ENCODE measurements around the gene PDCL2. TPM values are rescaled to one million over a fixed set of nuclear protein-coding genes. Genes with fewer than 3 reads are reported as not detected.
A peak's percentile ranks its signal among the peaks of the same experiment; 100 is the strongest.
"Not testable (repeated sequence)": the region's sequence is repeated elsewhere in the genome, so short reads cannot be mapped to it uniquely, and the experiment has no call there.

Gene PDCL2
- total and polyA plus RNA-seq, 2 experiments from 2014 or later: 0.35 to 1.9 TPM

DNA sequence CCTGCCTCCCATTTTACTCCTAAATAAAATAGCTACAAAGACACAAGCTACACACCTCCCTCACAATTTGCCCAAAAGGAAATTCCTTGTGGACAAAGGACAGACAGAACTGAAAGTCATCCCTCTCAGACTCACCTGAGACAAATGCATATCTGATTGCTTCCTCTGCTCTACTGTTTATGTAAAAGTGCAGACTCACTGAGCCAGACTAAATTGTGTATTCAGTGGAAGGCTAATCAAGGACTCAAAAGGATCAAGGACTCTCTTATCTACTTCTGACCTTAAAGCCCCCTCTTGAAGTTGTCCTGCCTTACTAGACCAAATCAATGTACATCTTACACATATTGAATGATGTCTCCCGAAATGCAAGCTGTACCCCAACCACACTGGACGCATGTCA lies 3.9 kb downstream of the PDCL2 start:
- Mint-ChIP-seq H3K9me3 (peaks cover 10% of the 10 kb centered on the region), H3K4me1 (peaks cover 4% of the 10 kb centered on the region; the same call in 1 of the 3 replicates), H3K27ac (peak overlapping the region; percentile 33; the same call in 1 of the 2 replicates), H3K4me3 (no peak overlapping the region), H3K27me3 (ENCODE audit: insufficient read depth, low read depth, poor library complexity) (peaks cover 3% of the 10 kb centered on the region), H3K36me3 (ENCODE audit: low read depth) (peaks cover 13% of the 10 kb centered on the region; the same call in 2 of the 3 replicates)
- H3K27ac ChIP-seq (ENCODE audit: low read depth): no peak overlapping the region
- no peak overlapping the region for H3K4me2 ChIP-seq
- H2AFZ ChIP-seq: no peak overlapping the region
- no peaks in the 10 kb centered on the region for H3K79me2 ChIP-seq (replicated peaks; ENCODE audit: insufficient read depth)
- ATAC-seq: no peak
- no peaks in the 10 kb centered on the region for H3K27me3 ChIP-seq (ENCODE audit: insufficient read depth)
- H3K36me3 ChIP-seq (ENCODE audit: insufficient read depth): no peaks in the 10 kb centered on the region; the same call in 1 of the 2 replicates
- no peaks in the 10 kb centered on the region for H3K9me2 ChIP-seq (ENCODE audit: insufficient read depth)
- H4K20me1 ChIP-seq (replicated peaks; ENCODE audit: insufficient read depth): no peaks in the 10 kb centered on the region
- 0 out of 2 replicates have a peak, but pooled peaks cover 5% of the 10 kb centered on the region for H3K4me1 ChIP-seq (ENCODE audit: insufficient read depth)
- TF ChIP-seq EZH2 (IDR thresholded peaks at IDR 0.05; ENCODE audit: low read depth, unreplicated experiment) (no peak), ZNF331 (CRISPR knock-in tag; IDR thresholded peaks at IDR 0.05; ENCODE audit: low read depth) (no peak), ZNF462 (CRISPR knock-in tag; IDR thresholded peaks at IDR 0.05) (no peak), STAT1 (IDR thresholded peaks at IDR 0.05; ENCODE audit: unreplicated experiment) (no peak), POLR2AphosphoS5 (IDR thresholded peaks at IDR 0.05; ENCODE audit: low read depth) (no peak)
- H3F3A ChIP-seq (replicated peaks; ENCODE audit: low read depth): no peaks in the 10 kb centered on the region
- no peak for DNase-seq (ENCODE audit: low spot score)
- H3K4me3 ChIP-seq: no peak overlapping the region

- H2AFZ ChIP-seq; H3K27me3 ChIP-seq (ENCODE audit: insufficient read depth); H3K27me3 Mint-ChIP-seq (ENCODE audit: insufficient read depth, low read depth, poor library complexity); DNase-seq (ENCODE audit: low spot score); H3K4me1 Mint-ChIP-seq; H3K4me3 Mint-ChIP-seq; H3K27ac Mint-ChIP-seq; H3K79me2 ChIP-seq (replicated peaks; ENCODE audit: insufficient read depth); H3K27ac ChIP-seq (ENCODE audit: low read depth); H3K9me2 ChIP-seq (ENCODE audit: insufficient read depth); ATAC-seq; H3K4me2 ChIP-seq; H3K4me1 ChIP-seq (ENCODE audit: insufficient read depth); H3F3A ChIP-seq (replicated peaks; ENCODE audit: low read depth); H3K36me3 ChIP-seq (ENCODE audit: insufficient read depth); H4K20me1 ChIP-seq (replicated peaks; ENCODE audit: insufficient read depth); H3K4me3 ChIP-seq: not testable (repeated sequence)
- H3K9me3 Mint-ChIP-seq: peaks cover 31% of the 10 kb centered on the region
- peaks cover 23% of the 10 kb centered on the region for H3K36me3 Mint-ChIP-seq (ENCODE audit: low read depth)
Observed at GRCh38 chr4:55582773-55583172, 9.3 kb downstream of the PDCL2 start.

Data from GM23338 (cell line).